KMS-11 (cell line): ENCODE data around the gene NRDC.

ENCODE experiments used
- H2AFZ ChIP-seq: fragments of 200-600 bp; sonication (generic); 2 replicates; pipeline ENCODE4 v1.6.1; 2016; ENCODE audit warnings: antibody characterized with exemption, mixed run types, low read depth
- H3K27ac ChIP-seq: fragments of 200-600 bp; sonication (generic); 2 replicates; pipeline ENCODE4 v1.6.1; 2016; ENCODE audit warnings: mild to moderate bottlenecking, mixed run types
- H3K27me3 ChIP-seq: fragments of 200-600 bp; sonication (generic); 2 replicates; pipeline ENCODE4 v1.6.1; 2017; ENCODE audit warnings: mild to moderate bottlenecking, low read depth, mixed run types, moderate library complexity; ENCODE audit not compliant: insufficient read depth
- H3K36me3 ChIP-seq: fragments of 200-600 bp; sonication (generic); 2 replicates; pipeline ENCODE4 v1.6.1; 2017; ENCODE audit warnings: mild to moderate bottlenecking, mixed run types; ENCODE audit not compliant: insufficient read depth
- H3K4me1 ChIP-seq: fragments of 200-600 bp; sonication (generic); 2 replicates; pipeline ENCODE4 v1.6.1; 2016; ENCODE audit warnings: mild to moderate bottlenecking, low read depth, mixed run types; ENCODE audit not compliant: poor library complexity, severe bottlenecking
- H3K4me2 ChIP-seq: fragments of 200-600 bp; sonication (generic); 2 replicates; pipeline ENCODE4 v1.7.0; 2016; ENCODE audit warnings: mild to moderate bottlenecking, mixed run types
- H3K4me3 ChIP-seq: fragments of 200-600 bp; sonication (generic); IDR thresholded peaks from 2 replicates; pipeline ENCODE4 v1.6.1; 2017; ENCODE audit warnings: low read depth, low read length, mixed read lengths; ENCODE audit not compliant: insufficient read depth
- H3K79me2 ChIP-seq: fragments of 200-600 bp; sonication (generic); 2 replicates; pipeline ENCODE4 v1.6.1; 2016; ENCODE audit warnings: low read depth, mixed run types; ENCODE audit not compliant: insufficient read depth
- H3K9ac ChIP-seq: fragments of 200-600 bp; sonication (generic); 2 replicates; pipeline ENCODE4 v1.6.1; 2016; ENCODE audit warnings: mild to moderate bottlenecking, mixed run types
- H4K20me1 ChIP-seq: fragments of 200-600 bp; sonication (generic); 2 replicates; pipeline ENCODE4 v1.6.1; 2016; ENCODE audit warnings: mild to moderate bottlenecking, mixed run types; ENCODE audit not compliant: insufficient read depth
- CTCF ChIP-seq: fragments of 200-600 bp; sonication (generic); conservative IDR thresholded peaks from 2 replicates; pipeline ENCODE4 v1.6.1; 2017; ENCODE audit warnings: low read depth, mild to moderate bottlenecking, antibody characterized with exemption, low read length, moderate library complexity, mixed read lengths

The NRDC gene

GRCh38 chr1:51752073-51752948 lies 126.2 kb downstream of the NRDC start:
- peaks cover 9% of the 10 kb centered on the region for H3K4me1 ChIP-seq
- H3K79me2 ChIP-seq = no peaks in the 10 kb centered on the region
- no peak for TF ChIP-seq CTCF
- H3K4me2 ChIP-seq = no peak overlapping the region
- no peak overlapping the region for H3K9ac ChIP-seq
- no peak overlapping the region for H2AFZ ChIP-seq
- H4K20me1 ChIP-seq = no peaks in the 10 kb centered on the region
- no peak overlapping the region for H3K4me3 ChIP-seq
- H3K27ac ChIP-seq = no peak overlapping the region
- no peaks in the 10 kb centered on the region for H3K36me3 ChIP-seq
- H3K27me3 ChIP-seq = no peaks in the 10 kb centered on the region

- Histone ChIP-seq H3K4me1 (peaks cover 9% of the 10 kb centered on the region), H4K20me1 (no peaks in the 10 kb centered on the region), H3K9ac (no peak overlapping the region), H3K27ac (no peak overlapping the region), H3K4me2 (no peak overlapping the region), H3K36me3 (no peaks in the 10 kb centered on the region), H2AFZ (no peak overlapping the region), H3K4me3 (no peak overlapping the region), H3K79me2 (no peaks in the 10 kb centered on the region), H3K27me3 (no peaks in the 10 kb centered on the region)
- no peak for TF ChIP-seq CTCF
Observed at GRCh38 chr1:51750729-51751128, 127.8 kb downstream of the NRDC start.

GRCh38 chr1:51750218-51750617 lies 128.3 kb downstream of the NRDC start:
- H3K9ac ChIP-seq = no peak overlapping the region
- H3K79me2 ChIP-seq = no peaks in the 10 kb centered on the region
- no peak overlapping the region for H3K4me3 ChIP-seq
- H4K20me1 ChIP-seq = no peaks in the 10 kb centered on the region
- TF ChIP-seq CTCF = no peak
- no peaks in the 10 kb centered on the region for H3K27me3 ChIP-seq
- no peaks in the 10 kb centered on the region for H3K36me3 ChIP-seq
- H2AFZ ChIP-seq = no peak overlapping the region
- H3K4me1 ChIP-seq = peaks cover 9% of the 10 kb centered on the region
- H3K27ac ChIP-seq = no peak overlapping the region
- H3K4me2 ChIP-seq = no peak overlapping the region

- Histone ChIP-seq H3K4me1 (peaks cover 6% of the 10 kb centered on the region), H2AFZ (no peak overlapping the region), H3K9ac (no peak overlapping the region), H3K36me3 (no peaks in the 10 kb centered on the region), H3K4me3 (no peak overlapping the region), H3K27ac (no peak overlapping the region), H3K4me2 (no peak overlapping the region), H4K20me1 (no peaks in the 10 kb centered on the region), H3K79me2 (no peaks in the 10 kb centered on the region), H3K27me3 (no peaks in the 10 kb centered on the region)
- TF ChIP-seq CTCF = no peak
Observed at GRCh38 chr1:51749151-51749550, 129.4 kb downstream of the NRDC start.
